Panc1 (cell line): Measurements from ENCODE around the gene MYO1F. TPM values are rescaled to one million over a fixed set of nuclear protein-coding genes. Genes with fewer than 3 reads are reported as not detected.
A peak's percentile ranks its signal among the peaks of the same experiment; 100 is the strongest.

ENCODE experiments used
- ATAC-seq: fragments of 200-7000 bp; cut with Tn5 transposase; 2 replicates; pipeline ENCODE4 v1.9.1; 2020; ENCODE audit warnings: mild to moderate bottlenecking, moderate library complexity
- BruUV-seq: library from RNA; stranded (reverse); fragments of 400-500 nt; replicated peaks from 2 replicates; lab custom pipeline; 2021; lab: Mats Ljungman, UMichigan
- CTCF ChIA-PET: fragments of 300-600 bp; sonication (Branson Sonifier 250); formaldehyde crosslinking; loops from one replicate; lab custom pipeline; 2022; ENCODE audit warnings: antibody characterized with exemption; lab: Charles Lee
- POLR2A ChIA-PET: fragments of 300-600 bp; sonication (Branson Sonifier 250); formaldehyde crosslinking; loops from one replicate; lab custom pipeline; 2022; ENCODE audit warnings: antibody characterized with exemption; lab: Charles Lee
- DNase-seq: peaks from one replicate; pipeline ENCODE4 v3.0.0-alpha.2; 2010; ENCODE audit warnings: low read depth, low spot score
- H3K27ac ChIP-seq: 2 replicates; pipeline ENCODE4 v1.5.1; 2011; ENCODE audit warnings: mild to moderate bottlenecking, low read length, inconsistent platforms
- H3K27me3 ChIP-seq: fragments of 200-500 bp; sonication (Bioruptor generic); 2 replicates; pipeline ENCODE4 v1.6.0; 2014; ENCODE audit warnings: low read length, inconsistent platforms; ENCODE audit not compliant: control insufficient read depth, insufficient read depth
- H3K36me3 ChIP-seq: fragments of 200-500 bp; sonication (Bioruptor generic); 2 replicates; pipeline ENCODE4 v1.5.1; 2014; ENCODE audit warnings: inconsistent platforms, mild to moderate bottlenecking, low read length, moderate library complexity; ENCODE audit not compliant: control insufficient read depth, insufficient read depth
- H3K4me1 ChIP-seq: 2 replicates; pipeline ENCODE4 v1.5.1; 2011; ENCODE audit warnings: inconsistent platforms, mild to moderate bottlenecking, low read length, moderate library complexity; ENCODE audit not compliant: control insufficient read depth, insufficient read depth
- H3K4me3 ChIP-seq, 2 experiments: 2 replicates each; pipeline ENCODE4 v1.5.1; 2011 to 2012; ENCODE audit warnings: low read depth in 2 of 2, low read length in 2 of 2, mild to moderate bottlenecking in 2 of 2, inconsistent platforms in 1 of 2, moderate library complexity in 1 of 2
- H3K9me3 ChIP-seq: fragments of 200-500 bp; sonication (Bioruptor generic); 2 replicates; pipeline ENCODE4 v1.5.1; 2014; ENCODE audit warnings: low read depth, mild to moderate bottlenecking, inconsistent platforms, low read length, moderate library complexity; ENCODE audit not compliant: control insufficient read depth, insufficient read depth
- POLR2AphosphoS5 ChIP-seq: IDR thresholded peaks from 2 replicates; pipeline ENCODE4 v1.6.1; 2012; ENCODE audit warnings: mild to moderate bottlenecking, low read depth, low read length, moderate library complexity
- SIN3A ChIP-seq: IDR thresholded peaks from 2 replicates; pipeline ENCODE4 v1.6.1; 2012; ENCODE audit warnings: low read depth, mild to moderate bottlenecking, low read length, moderate library complexity, borderline replicate concordance; ENCODE audit not compliant: insufficient read depth
- TCF7L2 ChIP-seq: IDR thresholded peaks from 2 replicates; pipeline ENCODE4 v1.6.1; 2011; ENCODE audit warnings: mild to moderate bottlenecking, low read depth, low read length, inconsistent platforms
- in situ Hi-C: cut with HindIII; loops from 2 replicates; pipeline ENCODE4 v1.10.0; 2016; ENCODE audit warnings: low sequenced_read_pairs, low pct_unique_long_range_greater_than_20kb
- intact Hi-C: fragments of 100-400 bp; cut with micrococcal nuclease; formaldehyde crosslinking; loops from one replicate; pipeline ENCODE4 v1.10.0; 2022; ENCODE audit not compliant: unreplicated experiment
- total RNA-seq: library from RNA; stranded (reverse); gene quantifications from one replicate; pipeline ENCODE4 v1.2.1, GENCODE V29; 2021; ENCODE audit not compliant: unreplicated experiment
- TF ChIP-seq, protein P1 (sequence below), 2 experiments: IDR thresholded peaks; 2 replicates each; pipeline ENCODE4 v1.6.1; 2011 to 2012; ENCODE audit warnings: low read depth in 2 of 2, control low read depth in 1 of 2, low read length in 1 of 2, mild to moderate bottlenecking in 1 of 2, moderate library complexity in 1 of 2; ENCODE audit not compliant: insufficient read depth in 1 of 2
- TF ChIP-seq, protein P2 (sequence below): fragments of 450-650 bp; IDR thresholded peaks from 2 replicates; pipeline ENCODE4 v1.5.1; 2017; ENCODE audit warnings: mild to moderate bottlenecking

Gene MYO1F
- total RNA-seq, 1 experiment from 2014 or later: 0.33 TPM

DNA sequence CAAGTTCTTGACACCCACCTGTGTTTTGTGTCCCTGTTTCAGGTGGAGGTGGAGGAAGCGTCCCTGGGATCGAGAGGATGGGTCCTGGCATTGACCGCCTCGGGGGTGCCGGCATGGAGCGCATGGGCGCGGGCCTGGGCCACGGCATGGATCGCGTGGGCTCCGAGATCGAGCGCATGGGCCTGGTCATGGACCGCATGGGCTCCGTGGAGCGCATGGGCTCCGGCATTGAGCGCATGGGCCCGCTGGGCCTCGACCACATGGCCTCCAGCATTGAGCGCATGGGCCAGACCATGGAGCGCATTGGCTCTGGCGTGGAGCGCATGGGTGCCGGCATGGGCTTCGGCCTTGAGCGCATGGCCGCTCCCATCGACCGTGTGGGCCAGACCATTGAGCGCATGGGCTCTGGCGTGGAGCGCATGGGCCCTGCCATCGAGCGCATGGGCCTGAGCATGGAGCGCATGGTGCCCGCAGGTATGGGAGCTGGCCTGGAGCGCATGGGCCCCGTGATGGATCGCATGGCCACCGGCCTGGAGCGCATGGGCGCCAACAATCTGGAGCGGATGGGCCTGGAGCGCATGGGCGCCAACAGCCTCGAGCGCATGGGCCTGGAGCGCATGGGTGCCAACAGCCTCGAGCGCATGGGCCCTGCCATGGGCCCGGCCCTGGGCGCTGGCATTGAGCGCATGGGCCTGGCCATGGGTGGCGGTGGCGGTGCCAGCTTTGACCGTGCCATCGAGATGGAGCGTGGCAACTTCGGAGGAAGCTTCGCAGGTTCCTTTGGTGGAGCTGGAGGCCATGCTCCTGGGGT lies 91.5 kb downstream of the MYO1F start:
- Histone ChIP-seq H3K4me3 (no peak overlapping the region), H3K27ac (no peak overlapping the region), H3K9me3 (no peaks in the 10 kb centered on the region), H3K27me3 (no peaks in the 10 kb centered on the region), H3K4me1 (no peaks in the 10 kb centered on the region), H3K36me3 (peaks cover 8% of the 10 kb centered on the region)
- TF ChIP-seq, protein P1, sequence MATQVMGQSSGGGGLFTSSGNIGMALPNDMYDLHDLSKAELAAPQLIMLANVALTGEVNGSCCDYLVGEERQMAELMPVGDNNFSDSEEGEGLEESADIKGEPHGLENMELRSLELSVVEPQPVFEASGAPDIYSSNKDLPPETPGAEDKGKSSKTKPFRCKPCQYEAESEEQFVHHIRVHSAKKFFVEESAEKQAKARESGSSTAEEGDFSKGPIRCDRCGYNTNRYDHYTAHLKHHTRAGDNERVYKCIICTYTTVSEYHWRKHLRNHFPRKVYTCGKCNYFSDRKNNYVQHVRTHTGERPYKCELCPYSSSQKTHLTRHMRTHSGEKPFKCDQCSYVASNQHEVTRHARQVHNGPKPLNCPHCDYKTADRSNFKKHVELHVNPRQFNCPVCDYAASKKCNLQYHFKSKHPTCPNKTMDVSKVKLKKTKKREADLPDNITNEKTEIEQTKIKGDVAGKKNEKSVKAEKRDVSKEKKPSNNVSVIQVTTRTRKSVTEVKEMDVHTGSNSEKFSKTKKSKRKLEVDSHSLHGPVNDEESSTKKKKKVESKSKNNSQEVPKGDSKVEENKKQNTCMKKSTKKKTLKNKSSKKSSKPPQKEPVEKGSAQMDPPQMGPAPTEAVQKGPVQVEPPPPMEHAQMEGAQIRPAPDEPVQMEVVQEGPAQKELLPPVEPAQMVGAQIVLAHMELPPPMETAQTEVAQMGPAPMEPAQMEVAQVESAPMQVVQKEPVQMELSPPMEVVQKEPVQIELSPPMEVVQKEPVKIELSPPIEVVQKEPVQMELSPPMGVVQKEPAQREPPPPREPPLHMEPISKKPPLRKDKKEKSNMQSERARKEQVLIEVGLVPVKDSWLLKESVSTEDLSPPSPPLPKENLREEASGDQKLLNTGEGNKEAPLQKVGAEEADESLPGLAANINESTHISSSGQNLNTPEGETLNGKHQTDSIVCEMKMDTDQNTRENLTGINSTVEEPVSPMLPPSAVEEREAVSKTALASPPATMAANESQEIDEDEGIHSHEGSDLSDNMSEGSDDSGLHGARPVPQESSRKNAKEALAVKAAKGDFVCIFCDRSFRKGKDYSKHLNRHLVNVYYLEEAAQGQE (IDR thresholded peaks at IDR 0.05; ENCODE audit: insufficient read depth in 1 of 2, low read depth in 2 of 2, low read length in 1 of 2): no peak
- no peak for TF ChIP-seq TCF7L2
- TF ChIP-seq SIN3A: no peak
- TF ChIP-seq, protein P2, sequence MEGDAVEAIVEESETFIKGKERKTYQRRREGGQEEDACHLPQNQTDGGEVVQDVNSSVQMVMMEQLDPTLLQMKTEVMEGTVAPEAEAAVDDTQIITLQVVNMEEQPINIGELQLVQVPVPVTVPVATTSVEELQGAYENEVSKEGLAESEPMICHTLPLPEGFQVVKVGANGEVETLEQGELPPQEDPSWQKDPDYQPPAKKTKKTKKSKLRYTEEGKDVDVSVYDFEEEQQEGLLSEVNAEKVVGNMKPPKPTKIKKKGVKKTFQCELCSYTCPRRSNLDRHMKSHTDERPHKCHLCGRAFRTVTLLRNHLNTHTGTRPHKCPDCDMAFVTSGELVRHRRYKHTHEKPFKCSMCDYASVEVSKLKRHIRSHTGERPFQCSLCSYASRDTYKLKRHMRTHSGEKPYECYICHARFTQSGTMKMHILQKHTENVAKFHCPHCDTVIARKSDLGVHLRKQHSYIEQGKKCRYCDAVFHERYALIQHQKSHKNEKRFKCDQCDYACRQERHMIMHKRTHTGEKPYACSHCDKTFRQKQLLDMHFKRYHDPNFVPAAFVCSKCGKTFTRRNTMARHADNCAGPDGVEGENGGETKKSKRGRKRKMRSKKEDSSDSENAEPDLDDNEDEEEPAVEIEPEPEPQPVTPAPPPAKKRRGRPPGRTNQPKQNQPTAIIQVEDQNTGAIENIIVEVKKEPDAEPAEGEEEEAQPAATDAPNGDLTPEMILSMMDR: no peak
- TF ChIP-seq POLR2AphosphoS5: no peak
- BruUV-seq: TSS peak; percentile 94
- in situ Hi-C loops: no loop called here
- ChIA-PET CTCF (interaction anchor here (0.6 kb wide), 1 partner anchor 126 kb away, joined by 8 read pairs; no protein-coding TSS in a partner anchor), POLR2A (no interaction called here)
- no peak for DNase-seq
- intact Hi-C loops: no loop called here
- no peak for ATAC-seq

DNA sequence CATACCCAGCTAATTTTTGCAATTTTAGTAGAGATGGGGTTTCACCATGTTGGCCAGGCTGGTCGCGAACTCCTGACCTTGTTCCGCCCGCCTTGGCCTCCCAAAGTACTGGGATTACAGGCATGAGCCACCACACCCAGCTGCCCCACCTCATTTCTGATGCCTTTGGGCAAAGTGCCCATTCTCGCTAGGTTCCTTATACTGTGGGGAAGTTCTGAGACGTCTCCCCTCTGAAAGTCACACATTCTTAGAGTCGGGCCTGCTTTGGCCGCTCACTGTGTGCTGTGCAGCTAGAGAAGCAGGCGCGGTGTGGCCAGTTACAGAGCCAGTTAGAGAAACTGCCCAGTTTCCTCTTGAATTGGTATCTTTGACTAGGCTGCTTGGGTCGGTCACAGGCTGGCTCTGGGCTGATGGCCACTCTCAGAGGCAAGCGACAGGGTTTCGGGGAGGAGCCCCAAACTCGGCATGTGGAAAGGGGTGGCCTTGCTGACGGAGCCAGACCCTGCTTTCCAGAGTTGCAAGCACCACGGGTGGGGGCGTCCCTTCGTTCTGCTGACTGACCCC lies 92.8 kb downstream of the MYO1F start:
- no peak for DNase-seq
- TF ChIP-seq, protein P1 (IDR thresholded peaks at IDR 0.05; ENCODE audit: insufficient read depth in 1 of 2, low read depth in 2 of 2, low read length in 1 of 2): no peak
- Histone ChIP-seq H3K4me1 (no peaks in the 10 kb centered on the region), H3K9me3 (no peaks in the 10 kb centered on the region), H3K27me3 (no peaks in the 10 kb centered on the region), H3K4me3 (no peak overlapping the region), H3K36me3 (peaks cover 8% of the 10 kb centered on the region), H3K27ac (no peak overlapping the region)
- no TSS peak for BruUV-seq
- POLR2A ChIA-PET: interaction anchor here (0.7 kb wide), 2 partner anchors 28 to 459 kb away, joined by 4 to 11 read pairs; no protein-coding TSS in a partner anchor
- CTCF ChIA-PET: no interaction called here
- in situ Hi-C loops (no loop called here), intact Hi-C loops (no loop called here)
- ATAC-seq: no peak
